ENCODE results near the gene CSTPP1.

CSTPP1 gene

GRCh38 chr11:47165253-47165840 is 228.8 kb downstream of the CSTPP1 start:
- no peak for DNase-seq

GRCh38 chr11:47166368-47166767 is 229.8 kb downstream of the CSTPP1 start:
- DNase-seq, result no peak

GRCh38 chr11:47171061-47171838 is 234.7 kb downstream of the CSTPP1 start:
- DNase-seq, result no peak

- no peak for DNase-seq
Observed at GRCh38 chr11:47171856-47172255, 235.3 kb downstream of the CSTPP1 start.

- DNase-seq, result no peak
Observed at GRCh38 chr11:47172740-47173336, 236.3 kb downstream of the CSTPP1 start.

GRCh38 chr11:47175746-47176327 is 239.3 kb downstream of the CSTPP1 start:
- DNase-seq, result no peak

- DNase-seq, result peak; percentile 96
Observed at GRCh38 chr11:47176328-47177228, 240.0 kb downstream of the CSTPP1 start, which contains the start of gene ARFGAP2. ARFGAP2 (minus strand) TSS chr11:47176879; CDS start chr11:47176853, 26 bp downstream.

- peak; percentile 81 for DNase-seq
Observed at GRCh38 chr11:47177229-47177845, 240.8 kb downstream of the CSTPP1 start.

- DNase-seq, result no peak
Observed at GRCh38 chr11:47177846-47178245, 241.3 kb downstream of the CSTPP1 start.

- no peak for DNase-seq
Observed at GRCh38 chr11:47178316-47178715, 241.8 kb downstream of the CSTPP1 start.

- no peak for DNase-seq
Observed at GRCh38 chr11:47178737-47179654, 242.4 kb downstream of the CSTPP1 start.

- peak; percentile 48 for DNase-seq
Observed at GRCh38 chr11:47179655-47179991, 243.1 kb downstream of the CSTPP1 start.

- DNase-seq, result no peak
Observed at GRCh38 chr11:47180006-47180787, 243.6 kb downstream of the CSTPP1 start.

GRCh38 chr11:47181271-47181670 is 244.7 kb downstream of the CSTPP1 start:
- no peak for DNase-seq

GRCh38 chr11:47182380-47182779 is 245.8 kb downstream of the CSTPP1 start:
- DNase-seq, result no peak

GRCh38 chr11:47183031-47183856 is 246.7 kb downstream of the CSTPP1 start:
- no peak for DNase-seq

GRCh38 chr11:47183969-47184368 is 247.4 kb downstream of the CSTPP1 start:
- DNase-seq, result no peak

GRCh38 chr11:47184711-47185304 is 248.2 kb downstream of the CSTPP1 start:
- DNase-seq, result no peak
